AG08396 (cell line): Measurements from ENCODE around the gene CD1C.
"Not testable (repeated sequence)": the region's sequence is repeated elsewhere in the genome, so short reads cannot be mapped to it uniquely, and the experiment has no call there.

Experiments used
- DNase-seq: peaks from one replicate; pipeline ENCODE4 v3.0.0; 2012; ENCODE audit warnings: low spot score, mixed read lengths

CD1C gene

DNA sequence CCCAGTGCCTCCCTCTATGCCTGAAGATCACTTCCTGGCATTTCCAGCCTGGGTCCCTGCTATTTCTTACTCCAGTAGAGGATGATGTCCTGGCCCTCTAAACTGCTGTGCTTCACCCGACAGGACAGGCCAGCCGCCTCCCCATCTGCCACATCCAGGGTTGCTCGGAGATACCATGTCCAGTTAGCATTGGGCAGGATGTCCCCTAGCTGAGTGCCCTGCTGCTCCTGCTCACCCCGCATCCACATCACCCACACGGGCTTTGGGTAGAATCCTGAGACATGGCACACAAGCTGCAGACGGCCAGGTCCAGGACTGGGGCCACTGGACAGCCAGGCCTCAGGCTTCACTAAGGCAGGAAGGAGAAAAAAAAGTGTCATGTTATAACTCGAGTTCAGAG, 39.6 kb downstream of the CD1C start:
- no peak for DNase-seq

DNA sequence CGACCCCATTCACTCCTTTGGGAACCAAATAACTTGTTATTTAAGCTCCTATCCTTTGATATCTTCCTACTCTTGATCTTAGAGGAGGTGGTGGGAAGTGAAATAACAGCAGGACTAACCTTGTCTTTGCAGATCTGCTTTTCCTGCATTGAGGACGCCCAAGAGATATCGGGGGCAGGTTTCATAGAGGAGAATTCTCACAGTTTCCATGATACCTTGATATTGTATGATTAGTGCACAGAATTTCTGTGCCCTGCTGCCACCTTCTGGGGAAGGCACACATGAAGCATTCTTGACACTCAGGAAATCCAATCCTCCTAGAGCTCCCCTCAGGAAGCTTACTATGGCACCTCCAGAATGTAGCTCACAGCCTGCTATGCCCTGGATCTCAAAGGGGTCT, 40.0 kb downstream of the CD1C start:
- DNase-seq, result no peak

DNA sequence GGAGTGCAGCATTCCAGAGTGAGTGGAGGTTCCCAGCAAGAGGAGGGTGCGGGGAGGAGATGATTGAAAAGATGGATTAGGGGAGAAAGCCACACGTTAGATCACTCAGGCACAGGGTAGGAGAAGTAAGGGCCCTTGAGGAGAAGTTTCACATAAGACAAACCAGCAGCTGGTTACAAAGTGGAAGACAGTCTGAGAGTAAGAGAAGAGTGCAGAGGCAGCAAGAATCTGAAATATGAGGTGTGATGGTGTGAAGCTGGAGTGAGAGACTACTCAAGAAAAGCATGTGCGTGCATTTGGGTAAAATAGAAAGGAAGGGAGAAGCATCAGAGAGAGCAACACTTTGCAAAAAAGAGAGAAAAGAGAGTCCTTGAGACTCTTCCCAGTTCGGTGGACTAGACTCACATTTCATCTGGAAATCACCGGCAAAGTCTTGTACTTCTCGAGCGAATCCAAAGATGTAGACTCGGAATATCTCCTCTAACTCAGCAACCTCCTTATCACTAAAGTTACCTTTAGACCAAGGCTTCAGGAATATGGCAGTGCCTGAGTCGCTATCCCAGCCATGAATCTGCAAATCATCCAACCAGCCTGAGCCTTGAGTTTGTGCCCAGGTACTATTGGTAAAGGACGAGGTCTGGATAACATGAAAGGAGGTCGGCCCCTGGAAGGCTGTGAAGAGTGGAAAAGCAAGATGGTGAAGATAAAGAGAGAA, 40.8 kb downstream of the CD1C start:
- no peak for DNase-seq

DNA sequence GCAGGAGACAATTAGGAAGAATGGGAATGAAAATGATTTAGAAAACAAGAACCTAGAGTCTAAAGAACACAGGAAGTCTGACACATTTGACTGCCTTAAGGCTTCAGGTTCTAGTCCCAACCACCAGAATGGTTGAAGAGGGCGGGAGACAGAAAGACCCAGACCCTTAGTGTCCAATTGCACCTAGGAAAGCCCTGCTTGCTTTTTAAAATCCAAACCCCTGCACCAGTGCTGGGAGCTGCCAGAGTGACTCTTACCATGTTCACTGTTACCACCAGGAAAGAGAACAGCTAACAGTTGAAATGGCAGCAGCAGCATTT, 41.3 kb downstream of the CD1C start:
- DNase-seq, result no peak

DNA sequence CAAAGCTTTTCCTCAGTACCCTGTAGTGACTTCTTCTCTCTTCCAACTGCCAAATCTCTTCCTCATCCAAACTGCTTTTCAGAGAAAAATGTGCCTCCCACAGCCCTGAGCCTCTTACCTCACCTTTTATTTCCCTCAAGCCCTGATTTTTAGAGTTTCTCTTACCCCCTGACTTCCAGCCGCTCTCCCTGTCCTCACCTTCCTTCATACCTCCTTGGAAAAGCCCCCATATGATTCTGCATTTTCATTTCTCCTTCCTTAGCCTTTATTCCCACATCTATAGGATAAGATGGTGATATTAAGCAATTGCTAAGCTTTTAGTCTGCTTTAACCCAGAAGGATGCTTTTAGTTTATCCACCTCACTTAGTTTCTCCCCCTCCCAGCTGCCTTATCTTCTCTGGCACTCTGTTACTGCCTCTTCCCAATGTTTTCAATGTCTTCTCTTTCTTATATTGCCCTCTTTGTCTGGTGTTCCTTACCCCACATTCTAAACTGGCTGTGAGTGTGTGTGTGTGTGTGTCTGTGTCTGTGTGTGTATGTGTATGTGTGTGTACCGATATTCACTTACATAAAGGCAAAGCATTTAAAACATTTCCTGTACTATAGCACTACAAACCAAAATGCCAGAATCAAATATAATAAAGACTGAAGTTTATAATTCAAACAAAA, 41.9 kb downstream of the CD1C start, which contains the start of gene CD1B:
Gene CD1B (minus strand): TSS at position 51 of the 670 bp plus-strand sequence. CDS start 108 bp downstream, outside the sequence.
- no peak for DNase-seq

DNA sequence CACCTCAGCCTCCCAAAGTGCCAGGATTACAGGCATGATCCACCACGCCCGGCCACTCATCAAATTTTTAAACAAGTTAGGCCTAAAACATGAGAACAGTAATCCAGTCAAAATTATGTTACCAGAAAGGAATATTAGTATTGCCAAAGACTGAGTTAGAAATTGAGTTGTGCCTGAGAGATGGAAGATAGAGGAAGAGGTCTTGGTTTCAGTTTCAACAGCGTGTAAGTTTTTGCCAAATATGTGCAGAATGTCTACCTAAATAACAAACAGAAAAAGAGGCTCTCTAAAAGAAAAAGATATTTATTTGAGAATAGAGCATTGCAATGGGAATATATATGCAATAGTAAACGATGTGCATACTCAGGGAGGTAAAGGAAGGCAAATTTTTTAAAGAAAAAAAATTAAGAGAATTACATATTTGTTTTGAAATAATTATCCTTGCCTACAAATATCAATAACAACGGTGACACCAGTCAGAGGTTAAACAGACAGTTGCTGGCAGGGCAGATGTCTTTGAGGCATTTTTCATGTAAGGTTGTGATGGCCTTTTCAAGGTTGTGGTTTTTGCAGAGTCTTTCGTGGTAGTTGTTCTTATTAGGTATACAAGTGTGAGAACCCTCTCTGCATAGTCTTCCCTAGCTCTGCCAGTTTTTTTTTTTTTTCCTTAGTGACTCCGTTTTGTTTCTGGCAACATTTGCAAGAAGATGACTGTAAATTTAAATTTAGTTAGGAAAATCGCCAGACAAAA, 43.9 kb downstream of the CD1C start:
- DNase-seq, result no peak

DNA sequence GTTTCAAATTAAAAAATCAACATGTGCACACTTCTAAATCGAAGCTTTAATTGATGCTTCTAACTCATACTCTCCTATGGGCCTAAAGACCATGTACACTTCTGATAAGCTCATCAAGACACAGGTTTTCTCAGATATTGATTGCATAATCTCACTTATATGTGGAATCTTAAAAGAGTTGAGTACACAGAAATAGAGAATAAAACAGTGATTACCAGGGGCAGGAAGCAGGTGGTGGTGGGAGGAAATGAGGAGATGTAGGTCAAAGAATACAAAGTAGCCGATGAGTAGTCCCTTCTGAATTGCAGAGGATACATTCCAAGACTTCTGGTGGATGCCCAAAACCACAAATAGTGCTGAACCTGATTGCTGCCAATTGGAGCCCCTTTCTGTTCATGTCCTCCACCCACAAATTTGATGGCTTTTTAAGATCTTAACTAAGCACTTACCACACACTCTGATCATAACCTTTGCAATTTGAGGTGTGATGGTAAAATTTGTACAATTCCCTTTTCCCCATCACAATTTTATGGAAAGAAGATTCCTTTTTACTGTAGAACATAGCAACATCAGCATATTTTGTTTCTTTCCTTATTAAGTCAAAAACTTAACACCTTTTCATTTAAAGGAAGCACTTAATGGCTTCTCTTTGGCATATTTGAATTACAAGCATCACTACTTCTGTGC, 44.9 kb downstream of the CD1C start:
- DNase-seq, result no peak

DNA sequence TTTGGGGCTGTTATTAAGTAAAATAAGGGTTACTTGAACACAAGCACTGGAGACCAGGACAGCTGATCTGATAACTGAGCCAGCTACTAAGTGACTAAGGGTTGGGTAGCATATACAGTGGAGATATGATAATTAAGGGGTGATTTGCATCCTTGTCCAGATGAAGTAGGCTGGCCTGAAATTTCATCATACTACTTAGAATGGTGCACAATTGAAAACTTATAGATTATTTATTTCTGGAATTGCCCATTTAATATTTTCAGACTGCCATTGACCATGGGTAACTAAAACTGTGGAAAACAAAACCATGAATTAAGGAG, 45.5 kb downstream of the CD1C start:
- no peak for DNase-seq

DNA sequence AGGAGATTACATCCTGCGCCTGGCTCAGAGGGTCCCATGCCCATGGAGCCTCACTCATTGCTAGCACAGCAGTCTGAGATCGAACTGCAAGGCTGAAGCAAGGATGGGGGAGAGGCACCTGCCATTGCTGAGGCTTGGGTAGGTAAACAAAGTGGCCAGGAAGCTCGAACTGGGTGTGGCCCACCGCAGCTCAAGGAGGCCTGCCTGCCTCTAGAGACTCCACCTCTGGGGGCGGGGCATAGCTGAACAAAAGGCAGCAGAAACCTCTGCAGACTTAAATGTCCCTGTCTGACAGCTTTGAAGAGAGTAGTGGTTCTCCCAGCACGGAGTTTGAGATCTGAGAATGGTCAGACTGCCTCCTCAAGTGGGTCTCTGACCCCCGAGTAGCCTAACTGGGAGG, 46.7 kb downstream of the CD1C start:
- not testable (repeated sequence) for DNase-seq
